ENCODE data around the gene TTC6. TPM values are rescaled to one million over a fixed set of nuclear protein-coding genes. Genes with fewer than 3 reads are reported as not detected.

Gene TTC6
- total RNA-seq, 1 donor: under 0.01 TPM

DNA sequence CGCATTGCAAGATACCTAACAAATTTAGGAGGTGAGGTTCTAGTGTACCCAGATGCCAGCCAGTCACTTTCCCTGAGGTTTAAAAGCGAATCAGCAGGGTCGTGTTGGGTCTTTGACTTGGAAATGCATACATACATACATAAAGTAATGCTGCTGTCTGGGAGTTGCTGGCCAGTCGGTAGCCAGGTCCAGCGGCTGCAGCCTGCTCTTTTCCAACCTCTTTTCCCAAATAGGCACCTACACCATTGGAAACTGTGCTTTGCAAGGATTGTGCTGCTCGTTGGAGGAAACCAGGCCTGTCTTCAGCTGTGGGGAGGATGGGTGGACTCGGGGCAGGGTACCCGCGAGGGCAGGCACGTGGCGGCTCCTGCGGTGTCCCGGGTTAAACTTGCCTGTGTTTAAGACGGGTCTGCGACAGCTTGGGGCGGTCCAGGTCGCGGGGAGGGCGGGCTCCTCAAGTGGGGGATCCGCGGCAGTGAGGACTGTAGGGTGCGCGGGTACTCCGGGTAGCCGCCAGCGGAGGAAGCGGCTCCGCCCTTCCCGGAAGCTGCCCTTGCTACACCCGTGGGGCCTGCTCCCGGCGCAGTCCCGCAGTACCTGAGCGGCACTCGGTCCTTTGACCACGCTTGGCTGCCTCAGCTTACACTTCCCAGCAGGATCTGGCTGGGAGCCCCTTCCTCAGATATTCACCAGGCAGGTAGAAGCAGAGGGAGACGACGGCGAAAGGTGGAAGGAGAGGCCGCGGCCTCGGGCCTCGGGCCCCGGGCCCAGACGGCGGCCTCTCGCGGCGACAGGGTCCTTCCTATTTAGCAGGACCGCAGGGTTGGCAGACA is 2.7 kb downstream of the TTC6 start:
- H3K27me3 ChIP-seq (ENCODE audit: insufficient read depth, low read length): peaks cover 89% of the 10 kb centered on the region
- no peak overlapping the region for H3K4me3 ChIP-seq (ENCODE audit: insufficient read depth, low read length)
- no peaks in the 10 kb centered on the region for H3K4me1 ChIP-seq (ENCODE audit: insufficient read depth, low read length)
- H3K36me3 ChIP-seq (ENCODE audit: insufficient read depth, low read length): no peaks in the 10 kb centered on the region
- H2AFZ ChIP-seq (ENCODE audit: low read length): no peak overlapping the region
- DNase-seq (ENCODE audit: insufficient read length, low spot score, missing footprints): no peak
- no peak for TF ChIP-seq CTCF (IDR thresholded peaks at IDR 0.05; ENCODE audit: extremely low read depth, low read depth, low read length)
- H3K4me2 ChIP-seq (ENCODE audit: insufficient read depth, low read length): no peak overlapping the region
- H4K20me1 ChIP-seq (ENCODE audit: insufficient read depth, low read length): no peaks in the 10 kb centered on the region
- no peaks in the 10 kb centered on the region for H3K9me3 ChIP-seq (ENCODE audit: low read depth, low read length)
- H3K79me2 ChIP-seq (ENCODE audit: insufficient read depth, low read length): no peaks in the 10 kb centered on the region
- no peak overlapping the region for H3K27ac ChIP-seq (ENCODE audit: low read depth, low read length)

GRCh38 chr14:37598747-37599506 is 3.5 kb downstream of the TTC6 start:
- Histone ChIP-seq H3K27me3 (ENCODE audit: insufficient read depth, low read length) (peaks cover 88% of the 10 kb centered on the region), H4K20me1 (ENCODE audit: insufficient read depth, low read length) (no peaks in the 10 kb centered on the region), H3K4me1 (ENCODE audit: insufficient read depth, low read length) (no peaks in the 10 kb centered on the region), H3K9me3 (ENCODE audit: low read depth, low read length) (no peaks in the 10 kb centered on the region), H3K4me2 (ENCODE audit: insufficient read depth, low read length) (no peak overlapping the region), H3K4me3 (ENCODE audit: insufficient read depth, low read length) (no peak overlapping the region), H3K27ac (ENCODE audit: low read depth, low read length) (no peak overlapping the region), H3K36me3 (ENCODE audit: insufficient read depth, low read length) (no peaks in the 10 kb centered on the region), H3K79me2 (ENCODE audit: insufficient read depth, low read length) (no peaks in the 10 kb centered on the region), H2AFZ (ENCODE audit: low read length) (no peak overlapping the region)
- DNase-seq (ENCODE audit: insufficient read length, low spot score, missing footprints): no peak
- TF ChIP-seq CTCF (IDR thresholded peaks at IDR 0.05; ENCODE audit: extremely low read depth, low read depth, low read length): no peak

- Histone ChIP-seq H3K4me2 (ENCODE audit: insufficient read depth, low read length) (no peak overlapping the region), H3K27ac (ENCODE audit: low read depth, low read length) (no peak overlapping the region), H4K20me1 (ENCODE audit: insufficient read depth, low read length) (no peaks in the 10 kb centered on the region), H3K9me3 (ENCODE audit: low read depth, low read length) (no peaks in the 10 kb centered on the region), H3K27me3 (ENCODE audit: insufficient read depth, low read length) (peaks cover 95% of the 10 kb centered on the region), H3K4me1 (ENCODE audit: insufficient read depth, low read length) (no peaks in the 10 kb centered on the region), H3K4me3 (ENCODE audit: insufficient read depth, low read length) (no peak overlapping the region), H3K79me2 (ENCODE audit: insufficient read depth, low read length) (no peaks in the 10 kb centered on the region), H2AFZ (ENCODE audit: low read length) (no peak overlapping the region), H3K36me3 (ENCODE audit: insufficient read depth, low read length) (no peaks in the 10 kb centered on the region)
- no peak for TF ChIP-seq CTCF (IDR thresholded peaks at IDR 0.05; ENCODE audit: extremely low read depth, low read depth, low read length)
- peak; percentile 84 for DNase-seq (ENCODE audit: insufficient read length, low spot score, missing footprints)
Measured at GRCh38 chr14:37599507-37600368, 4.3 kb downstream of the TTC6 start.
